AG08395 (cell line): Measurements from ENCODE around the gene BMP15.

ENCODE experiments used
- DNase-seq: peaks from one replicate; pipeline ENCODE4 v3.0.0; 2012; ENCODE audit warnings: mixed read lengths, low spot score

Gene BMP15

DNA sequence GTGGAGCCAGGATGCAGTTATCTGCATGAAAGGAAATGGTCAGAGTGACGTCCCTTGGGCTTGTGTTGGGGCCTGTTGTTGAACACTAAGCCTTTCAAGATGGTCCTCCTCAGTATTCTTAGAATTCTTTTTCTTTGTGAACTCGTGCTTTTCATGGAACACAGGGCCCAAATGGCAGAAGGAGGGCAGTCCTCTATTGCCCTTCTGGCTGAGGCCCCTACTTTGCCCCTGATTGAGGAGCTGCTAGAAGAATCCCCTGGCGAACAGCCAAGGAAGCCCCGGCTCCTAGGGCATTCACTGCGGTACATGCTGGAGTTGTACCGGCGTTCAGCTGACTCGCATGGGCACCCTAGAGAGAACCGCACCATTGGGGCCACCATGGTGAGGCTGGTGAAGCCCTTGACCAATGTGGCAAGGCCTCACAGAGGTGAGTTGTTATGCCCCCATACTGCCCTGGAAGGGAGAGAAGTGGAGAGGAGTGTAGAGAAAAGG, at the start of gene BMP15:
Gene BMP15, plus strand, starts transcription at position 51 of the 492 bp plus-strand sequence. Its CDS starts 49 bp downstream, at position 100.
- no peak for DNase-seq

DNA sequence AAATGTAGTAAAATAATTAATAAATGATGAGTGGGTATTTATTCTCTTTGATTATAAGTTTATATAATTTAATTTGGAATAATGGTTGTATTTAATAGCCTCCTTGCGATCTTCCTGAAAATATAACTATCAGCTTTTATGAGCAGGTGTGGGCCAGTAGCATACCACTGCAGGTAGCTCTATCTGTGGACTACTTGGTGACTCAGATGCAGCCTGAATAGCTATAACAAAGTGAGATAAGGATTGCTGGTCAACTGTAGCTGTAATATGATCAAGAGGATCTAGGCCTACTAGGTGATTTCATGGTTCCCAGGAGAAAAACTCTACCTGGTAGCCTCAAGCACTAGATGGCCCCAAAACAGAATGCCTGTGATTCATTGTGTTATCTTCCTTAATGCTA, 47.1 kb upstream of the BMP15 start:
- DNase-seq: no peak

DNA sequence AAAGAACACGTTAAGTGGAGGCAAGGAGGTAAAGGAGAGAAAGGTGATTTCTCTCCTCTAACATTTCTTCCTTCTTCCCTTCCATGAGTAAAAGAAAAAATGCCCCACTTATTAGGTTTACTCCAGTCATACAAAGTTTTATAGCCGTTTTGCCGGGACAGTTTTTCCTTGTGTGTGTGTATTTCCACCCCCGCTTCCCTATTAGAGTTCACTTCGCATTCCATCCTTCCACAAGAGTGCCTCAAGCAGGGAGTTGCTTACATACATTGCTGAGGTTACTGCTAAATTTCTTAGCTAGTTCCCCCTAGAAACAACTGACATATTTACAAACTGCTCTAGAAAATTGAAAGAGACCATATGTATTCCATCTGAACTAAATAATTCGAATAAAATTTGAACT, 45.2 kb upstream of the BMP15 start:
- DNase-seq: no peak

DNA sequence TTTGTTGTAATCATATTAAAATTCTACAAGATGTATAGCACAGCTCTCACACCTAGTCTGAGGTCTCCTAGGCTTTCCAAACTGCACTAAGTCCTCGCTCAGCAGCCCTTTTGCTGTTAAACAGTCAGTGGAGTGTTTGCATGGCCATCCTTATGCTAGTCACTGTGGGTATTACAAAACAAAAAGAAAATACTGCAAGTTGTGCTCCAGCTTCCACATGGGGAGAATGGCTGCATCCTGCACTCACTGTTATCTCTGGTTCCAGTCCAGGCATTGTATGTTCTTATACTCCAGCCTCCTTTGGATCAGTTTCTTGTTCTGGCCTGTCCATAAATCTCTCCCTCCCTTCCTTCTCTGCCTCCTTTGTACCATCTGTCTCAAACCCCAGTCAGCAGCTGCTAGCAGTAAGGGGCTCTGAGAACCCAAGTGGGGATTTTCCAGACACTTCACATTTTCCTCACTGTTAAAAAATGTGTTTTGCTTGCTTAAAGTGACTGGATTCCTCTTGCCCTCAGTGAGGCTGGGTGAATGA, 38.5 kb upstream of the BMP15 start:
- DNase-seq: no peak

GRCh38 chrX:50874876-50875275, 35.7 kb upstream of the BMP15 start:
- no peak for DNase-seq

GRCh38 chrX:50876551-50876950, 34.0 kb upstream of the BMP15 start:
- no peak for DNase-seq

DNA sequence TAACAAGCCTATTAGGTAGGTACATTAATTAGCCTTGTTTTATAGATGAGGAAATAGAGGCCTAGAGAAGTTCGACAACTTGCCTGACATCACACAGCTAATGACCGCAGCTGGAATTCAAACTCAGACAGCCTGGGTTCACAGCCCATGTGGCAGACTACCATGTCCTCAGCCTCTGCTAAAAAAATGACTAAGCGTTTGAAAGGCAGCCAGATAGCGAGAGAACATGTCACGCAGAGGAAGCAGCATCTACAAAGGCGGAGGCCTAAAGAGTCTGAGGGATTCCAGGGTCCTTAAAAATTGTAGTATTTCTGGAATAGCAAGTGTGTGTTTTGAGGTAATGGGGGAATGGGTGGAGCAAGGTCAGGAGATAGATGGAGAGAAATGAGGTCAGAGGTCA, 33.2 kb upstream of the BMP15 start:
- DNase-seq: peak; percentile 61

- DNase-seq: no peak
Measured at GRCh38 chrX:50881028-50881427, 29.5 kb upstream of the BMP15 start.

DNA sequence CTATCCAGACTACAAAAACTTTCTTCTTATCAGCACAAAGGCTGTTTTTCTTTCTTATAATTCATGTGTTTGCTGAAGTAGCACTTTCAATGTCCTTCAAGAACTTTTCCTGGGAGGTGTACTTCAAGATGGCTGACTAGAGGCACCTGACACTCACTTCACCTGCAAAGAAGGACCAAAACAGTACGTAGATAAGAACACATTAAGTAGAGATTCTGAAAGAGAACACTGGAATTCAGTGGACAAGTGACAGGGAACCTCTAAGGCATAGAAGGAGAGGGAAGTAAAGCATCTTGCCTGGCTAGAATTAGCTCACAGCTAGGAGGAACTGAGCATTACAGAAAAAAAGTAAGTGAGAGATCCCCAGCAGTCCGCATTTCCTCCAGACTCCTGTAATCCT, 21.7 kb upstream of the BMP15 start:
- no peak for DNase-seq

- no peak for DNase-seq
Measured at GRCh38 chrX:50889582-50889981, 21.0 kb upstream of the BMP15 start.

- no peak for DNase-seq
Measured at GRCh38 chrX:50893047-50893446, 17.5 kb upstream of the BMP15 start.

- DNase-seq: no peak
Measured at GRCh38 chrX:50893466-50893865, 17.1 kb upstream of the BMP15 start.

- DNase-seq: no peak
Measured at GRCh38 chrX:50905334-50905733, 5.2 kb upstream of the BMP15 start.

DNA sequence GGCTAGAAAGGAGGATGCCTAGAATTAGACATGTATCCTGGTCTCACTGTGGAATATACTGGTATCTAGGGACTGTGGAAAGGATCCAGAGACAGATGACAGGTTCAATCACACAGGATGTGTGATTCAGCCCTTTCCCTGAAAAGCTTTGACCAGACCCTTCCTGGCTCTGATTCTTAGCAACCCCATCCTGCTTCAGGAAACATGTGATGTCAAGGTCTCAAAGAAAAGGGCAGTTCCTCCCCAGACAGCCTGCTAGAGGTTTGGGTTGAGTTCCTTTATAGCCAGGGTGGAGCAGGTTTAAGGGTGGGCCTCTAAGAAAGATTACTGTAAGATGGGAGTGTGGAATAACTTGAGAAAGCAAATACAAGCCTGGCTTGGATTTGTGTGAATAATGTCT, 3.0 kb downstream of the BMP15 start:
- no peak for DNase-seq

DNA sequence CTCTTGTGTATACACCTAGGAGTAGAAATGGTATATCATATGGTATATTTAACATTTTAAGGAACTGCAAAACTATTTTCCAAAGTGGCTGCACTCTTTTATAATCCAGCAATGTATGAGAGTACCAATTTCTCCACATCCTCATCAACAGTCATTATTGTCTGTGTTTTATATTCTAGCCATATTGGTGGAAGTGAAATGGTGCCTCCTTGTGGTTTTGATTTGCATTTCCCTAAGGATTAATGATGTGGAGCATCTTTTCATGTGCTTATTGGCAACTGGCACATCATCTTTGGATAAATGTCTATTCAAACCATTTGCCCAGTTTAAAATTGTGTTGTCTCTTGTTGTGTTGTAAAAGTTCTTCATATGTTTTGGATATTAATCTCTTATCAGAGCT, 9.6 kb downstream of the BMP15 start:
- DNase-seq: no peak

- no peak for DNase-seq
Measured at GRCh38 chrX:50927127-50927526, 16.6 kb downstream of the BMP15 start.

GRCh38 chrX:50941638-50942037, 31.1 kb downstream of the BMP15 start:
- DNase-seq: no peak

DNA sequence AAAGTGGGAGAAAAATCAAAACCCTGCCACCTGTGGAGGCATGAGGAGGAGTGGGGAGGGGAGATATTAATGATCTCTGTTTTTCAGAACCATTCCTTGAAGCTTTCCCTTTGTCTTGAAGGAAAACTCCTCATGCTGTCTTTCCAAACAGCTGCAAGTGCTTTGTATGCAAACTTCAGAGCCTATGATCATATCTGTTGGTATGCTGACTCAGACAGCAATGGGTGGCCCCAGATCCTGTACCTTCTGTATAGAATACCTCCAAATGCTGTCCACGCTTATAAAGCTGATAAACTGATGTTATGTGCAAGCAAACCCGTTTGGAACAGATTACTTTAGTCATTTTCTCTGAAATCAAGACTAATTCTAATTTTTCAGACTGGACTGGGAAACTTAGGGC, 31.9 kb downstream of the BMP15 start:
- no peak for DNase-seq

- DNase-seq: no peak
Measured at GRCh38 chrX:50952406-50952805, 41.9 kb downstream of the BMP15 start.

DNA sequence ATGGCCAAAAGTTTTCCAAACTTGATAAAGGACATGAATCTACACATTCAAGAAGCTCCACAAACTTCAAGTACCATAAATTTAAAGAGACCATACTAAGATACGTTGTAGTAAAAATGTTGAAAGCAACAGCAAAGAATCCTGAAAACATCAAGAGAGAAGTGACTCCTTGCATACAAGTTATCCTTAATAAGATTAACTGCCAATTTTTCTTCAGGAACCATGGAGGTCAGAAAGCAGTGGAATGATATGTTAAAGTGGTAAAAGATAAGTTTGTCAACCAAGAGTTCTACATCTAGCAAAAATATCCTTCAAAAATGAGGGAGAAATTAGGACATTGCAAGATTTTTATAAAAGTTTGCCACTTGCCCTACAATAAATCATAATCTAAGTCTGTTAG, 43.3 kb downstream of the BMP15 start:
- no peak for DNase-seq

DNA sequence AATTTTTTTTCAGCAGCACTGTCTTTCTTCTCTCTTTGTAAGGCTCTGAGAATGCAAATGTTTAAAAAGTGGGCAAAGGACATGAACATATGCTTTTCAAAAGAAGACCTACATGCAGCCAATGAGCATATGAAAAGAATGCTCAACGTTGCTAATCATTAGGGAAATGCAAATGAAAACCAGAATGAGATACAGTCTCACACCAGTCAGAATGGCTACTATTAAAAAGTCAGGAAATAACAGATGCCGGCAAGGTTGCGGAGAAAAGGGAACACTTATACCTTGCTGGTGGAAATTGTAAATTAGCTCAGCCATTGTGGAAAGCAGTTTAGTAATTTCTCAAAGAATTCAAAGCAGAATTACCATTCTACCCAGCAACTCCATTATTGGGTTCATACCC, 51.6 kb downstream of the BMP15 start:
- DNase-seq: no peak

GRCh38 chrX:50963842-50964241, 53.3 kb downstream of the BMP15 start:
- no peak for DNase-seq
